ENCODE results near the gene WBP4. TPM values are rescaled to one million over a fixed set of nuclear protein-coding genes. Genes with fewer than 3 reads are reported as not detected.

Gene WBP4
- polyA plus RNA-seq, 3 donors: 2.8 to 3.8 (median 3.7) TPM

- Histone ChIP-seq H3K36me3 (replicated peaks in 1 of 2; ENCODE audit: control insufficient read depth in 1 of 2, insufficient read depth in 2 of 2, low read length in 2 of 2) (no peaks in the 10 kb centered on the region), H3K4me2 (replicated peaks; ENCODE audit: extremely low read depth, low read length, poor library complexity, severe bottlenecking) (peak within 1 kb of the TSS; percentile 84), H3K79me2 (ENCODE audit: insufficient read depth, low read length) (peaks cover 25% of the 10 kb centered on the region), H3K9me3 (replicated peaks in 1 of 2; ENCODE audit: control insufficient read depth in 1 of 2, insufficient read depth in 1 of 2, low read length in 2 of 2) (no peaks in the 10 kb centered on the region), H2AFZ (ENCODE audit: insufficient read depth, low read depth, low read length, poor library complexity, severe bottlenecking) (peak within 1 kb of the TSS; percentile 96), H3K27me3 (ENCODE audit: control insufficient read depth in 2 of 2, insufficient read depth in 2 of 2, low read length in 2 of 2) (no peaks in the 10 kb centered on the region), H3K4me3 (replicated peaks in 1 of 3; ENCODE audit: low read depth in 2 of 3, low read length in 3 of 3) (peak within 1 kb of the TSS; percentile 60 to 82 (median 65)), H3K27ac (ENCODE audit: low read depth in 1 of 2, low read length in 2 of 2) (peak within 1 kb of the TSS; percentile 51 to 87), H3K9ac (ENCODE audit: insufficient read depth, low read length, poor library complexity, severe bottlenecking) (peak within 1 kb of the TSS; percentile 76), H4K20me1 (ENCODE audit: insufficient read depth, low read length) (no peaks in the 10 kb centered on the region), H3K4me1 (ENCODE audit: control insufficient read depth in 1 of 2, insufficient read depth in 2 of 2, low read length in 2 of 2) (peaks cover 12 to 28% of the 10 kb centered on the region in 2 donors)
- Mint-ChIP-seq H3K4me1 (peaks cover 37% of the 10 kb centered on the region), H3K4me3 (peak within 1 kb of the TSS; percentile 97 to 99), H3K27ac (peak within 1 kb of the TSS; percentile 84 to 91 (median 89)), H3K36me3 (peaks cover 3 to 5% of the 10 kb centered on the region in 2 donors), H3K9me3 (peaks cover 0 to 9% (median 4%) of the 10 kb centered on the region in 7 donors), H3K27me3 (ENCODE audit: low read depth in 3 of 3) (no peaks in the 10 kb centered on the region)
- WGBS (ENCODE audit: insufficient coverage): 0% methylated on average over 41 of the region's 45 CpGs
- TF ChIP-seq CTCF (IDR thresholded peaks at IDR 0.05): no peak
- intact Hi-C loops (cut with micrococcal nuclease): loop anchor here (5.0 kb wide), 4 partner anchors 60 to 360 kb away; partner anchors contain the start of genes KBTBD7 (in 1 of the 2), MRPS31 (in 1 of the 2), MTRF1 (in 1 of the 2) and WBP4 (in 1 of the 2)
- DNase-seq: peak; percentile 92 to 96 (median 94)
Measured at GRCh38 chr13:41132512-41133152, 71.3 kb downstream of the WBP4 start, which contains the start of gene KBTBD6. Gene KBTBD6, minus strand, starts transcription at chr13:41132802. Its CDS starts 291 bp downstream, at chr13:41132511.

Small RNA genes lying within 50 kb of the gene (small RNA-seq; reads per million reads assigned to genes)
- gene MIR3168 (ENCODE audit: insufficient read length, low read depth) (not detected), gene RN7SL597P (ENCODE audit: insufficient read length, low read depth) (not detected)

Other genes starting within 250 kb of the WBP4 start
- 10 to 100 TPM; 63.1 to 83.3 (median 83.3) TPM for gene ELF1, start 42.2 kb upstream of the WBP4 start, polyA plus RNA-seq
- gene KBTBD6, start 71.3 kb downstream of the WBP4 start, polyA plus RNA-seq: 1 to 10 TPM in 1 of 3 donors, under 1 TPM in 2; 0.37 to 1.2 (median 0.54) TPM
- 1 to 10 TPM in 2 of 3 donors, under 1 TPM in 1; 0.43 to 7.7 (median 5.5) TPM for gene KBTBD7, start 133.1 kb downstream of the WBP4 start, polyA plus RNA-seq
- 10 to 100 TPM in 1 of 3 donors, 1 to 10 TPM in 2; 4.0 to 17.2 (median 6.0) TPM for gene MTRF1, start 202.1 kb downstream of the WBP4 start, polyA plus RNA-seq
- gene NAA16, start 249.8 kb downstream of the WBP4 start, polyA plus RNA-seq: 10 to 100 TPM in 1 of 3 donors, 1 to 10 TPM in 2; 3.8 to 20.6 (median 5.9) TPM